PC-3 (cell line): Measurements from ENCODE around the gene FOXRED1.

Source experiments
- EZH2 ChIP-seq: fragments of 300-600 bp; sonication (generic); IDR thresholded peaks from one replicate; pipeline ENCODE4 v1.6.1; 2017; ENCODE audit warnings: antibody characterized with exemption, mild to moderate bottlenecking, low read length; ENCODE audit not compliant: unreplicated experiment
- EZH2phosphoT487 ChIP-seq: fragments of 300-600 bp; sonication (generic); IDR thresholded peaks from 2 replicates; pipeline ENCODE4 v1.6.1; 2018; ENCODE audit warnings: mild to moderate bottlenecking, antibody characterized with exemption, low read length, borderline replicate concordance
- TF ChIP-seq, protein P1 (sequence below): fragments of 300-600 bp; sonication (generic); conservative IDR thresholded peaks from 2 replicates; pipeline ENCODE4 v1.5.1; 2017; ENCODE audit warnings: antibody characterized with exemption, low read depth, mild to moderate bottlenecking, low read length

DNA sequence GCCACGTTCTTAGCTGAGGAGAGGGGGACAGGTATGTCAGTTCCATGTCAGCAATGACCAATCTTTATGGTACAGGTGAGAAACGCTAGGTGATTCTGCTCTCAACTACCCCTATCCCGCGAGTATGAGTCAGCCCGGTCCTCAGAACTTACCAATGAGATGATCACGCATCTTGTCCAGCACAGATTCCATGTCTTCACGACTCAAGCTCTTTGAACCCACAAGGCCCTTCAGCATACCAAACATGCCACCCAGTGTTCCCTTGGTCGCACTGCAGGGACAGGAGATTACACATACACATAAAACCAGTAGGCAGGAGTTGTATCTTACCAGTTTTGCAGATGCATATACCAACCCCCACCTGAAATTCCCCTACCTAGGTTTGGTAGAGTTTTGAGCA, 3.1 kb upstream of the FOXRED1 start:
- TF ChIP-seq, protein P1, sequence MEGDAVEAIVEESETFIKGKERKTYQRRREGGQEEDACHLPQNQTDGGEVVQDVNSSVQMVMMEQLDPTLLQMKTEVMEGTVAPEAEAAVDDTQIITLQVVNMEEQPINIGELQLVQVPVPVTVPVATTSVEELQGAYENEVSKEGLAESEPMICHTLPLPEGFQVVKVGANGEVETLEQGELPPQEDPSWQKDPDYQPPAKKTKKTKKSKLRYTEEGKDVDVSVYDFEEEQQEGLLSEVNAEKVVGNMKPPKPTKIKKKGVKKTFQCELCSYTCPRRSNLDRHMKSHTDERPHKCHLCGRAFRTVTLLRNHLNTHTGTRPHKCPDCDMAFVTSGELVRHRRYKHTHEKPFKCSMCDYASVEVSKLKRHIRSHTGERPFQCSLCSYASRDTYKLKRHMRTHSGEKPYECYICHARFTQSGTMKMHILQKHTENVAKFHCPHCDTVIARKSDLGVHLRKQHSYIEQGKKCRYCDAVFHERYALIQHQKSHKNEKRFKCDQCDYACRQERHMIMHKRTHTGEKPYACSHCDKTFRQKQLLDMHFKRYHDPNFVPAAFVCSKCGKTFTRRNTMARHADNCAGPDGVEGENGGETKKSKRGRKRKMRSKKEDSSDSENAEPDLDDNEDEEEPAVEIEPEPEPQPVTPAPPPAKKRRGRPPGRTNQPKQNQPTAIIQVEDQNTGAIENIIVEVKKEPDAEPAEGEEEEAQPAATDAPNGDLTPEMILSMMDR: peak; percentile 33; the same call in 1 of the 2 replicates
- TF ChIP-seq EZH2 (no peak), EZH2phosphoT487 (no peak)
